SKM-1 treated with dmso at 0.1 percent for 144 hours (cell line): Measurements from ENCODE around the gene FMN2.
A peak's percentile ranks its signal among the peaks of the same experiment; 100 is the strongest.

ENCODE experiments used
- DNase-seq: peaks from one replicate; lab custom pipeline; 2025; ENCODE audit not compliant: unreplicated experiment; lab: John Stamatoyannopoulos, UW

Gene FMN2

DNA sequence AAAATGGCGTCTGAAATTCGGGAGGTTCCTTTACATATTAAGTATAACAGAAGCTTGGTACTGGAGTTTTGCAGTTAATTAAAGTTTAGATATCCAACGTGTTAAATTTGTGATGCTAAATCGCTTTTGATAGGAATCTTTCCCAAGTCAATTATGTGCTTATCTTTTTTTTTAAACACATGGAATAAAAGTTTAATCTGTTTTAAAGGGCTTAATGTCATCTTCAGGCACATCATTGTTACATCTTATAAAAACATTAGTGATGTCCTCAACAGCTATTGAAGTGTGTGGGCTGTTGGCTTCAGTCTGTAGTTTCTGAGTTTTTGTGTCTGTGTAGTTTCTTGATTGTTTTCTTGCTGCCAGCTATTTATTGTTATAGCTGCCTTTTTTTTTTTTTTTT is 5.3 kb downstream of the FMN2 start:
- no peak for DNase-seq

DNA sequence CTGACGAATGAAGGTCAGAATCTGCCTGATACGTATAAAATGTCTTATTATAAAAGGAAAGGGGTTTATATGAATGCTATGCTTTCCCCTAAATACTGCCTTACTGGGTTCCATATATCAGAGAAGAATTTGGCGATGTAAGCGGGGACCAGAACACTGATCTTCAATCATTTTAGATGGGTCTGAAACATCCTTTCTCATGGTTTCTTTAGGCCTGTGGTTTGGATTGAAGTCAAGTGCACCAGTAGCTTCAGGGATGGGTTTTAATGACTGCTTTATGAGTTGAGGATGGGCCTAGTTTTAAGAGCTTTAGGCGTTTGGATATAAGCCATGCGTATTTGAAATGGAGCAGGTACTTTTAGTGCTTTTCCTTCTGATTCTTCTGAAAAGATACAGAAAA is 6.9 kb downstream of the FMN2 start:
- DNase-seq, result no peak

DNA sequence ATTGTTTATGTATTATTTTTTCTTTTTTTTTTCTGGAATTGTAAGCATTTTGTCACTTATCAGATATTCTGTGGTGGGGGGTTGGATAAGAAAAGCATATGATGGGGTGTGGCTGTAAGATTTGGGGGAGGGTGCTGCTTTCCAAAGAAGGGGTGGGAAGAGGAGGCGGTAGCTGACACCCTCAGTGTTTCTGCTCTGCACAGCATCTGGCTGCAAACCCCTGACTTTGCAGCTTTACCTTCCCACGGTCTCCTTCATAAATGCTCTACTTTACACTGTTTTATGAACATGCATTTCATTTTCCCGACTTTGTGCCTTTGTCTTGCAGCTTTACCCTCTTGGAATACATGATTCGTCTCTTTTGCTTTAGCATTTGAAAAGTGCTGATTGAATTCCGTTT is 7.6 kb downstream of the FMN2 start:
- no peak for DNase-seq

DNA sequence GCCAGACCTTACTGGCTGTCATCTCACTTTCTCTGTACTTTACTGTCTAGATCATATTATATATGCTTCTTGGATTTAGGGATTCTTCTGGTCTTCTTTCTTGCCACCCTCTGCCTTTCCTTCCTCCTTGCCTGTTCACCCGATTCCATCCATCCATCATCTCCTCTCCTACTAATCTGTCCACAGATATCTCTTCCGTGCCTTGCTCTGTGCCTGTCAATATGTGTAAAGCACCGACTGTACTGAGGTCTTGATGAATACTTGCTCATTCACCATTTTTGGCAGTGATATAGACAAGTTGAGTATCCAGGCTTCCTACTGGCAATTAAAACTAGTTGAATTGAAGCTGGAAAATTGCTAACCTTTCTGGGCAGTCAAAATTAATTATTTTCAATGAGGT is 8.1 kb downstream of the FMN2 start:
- DNase-seq, result no peak

DNA sequence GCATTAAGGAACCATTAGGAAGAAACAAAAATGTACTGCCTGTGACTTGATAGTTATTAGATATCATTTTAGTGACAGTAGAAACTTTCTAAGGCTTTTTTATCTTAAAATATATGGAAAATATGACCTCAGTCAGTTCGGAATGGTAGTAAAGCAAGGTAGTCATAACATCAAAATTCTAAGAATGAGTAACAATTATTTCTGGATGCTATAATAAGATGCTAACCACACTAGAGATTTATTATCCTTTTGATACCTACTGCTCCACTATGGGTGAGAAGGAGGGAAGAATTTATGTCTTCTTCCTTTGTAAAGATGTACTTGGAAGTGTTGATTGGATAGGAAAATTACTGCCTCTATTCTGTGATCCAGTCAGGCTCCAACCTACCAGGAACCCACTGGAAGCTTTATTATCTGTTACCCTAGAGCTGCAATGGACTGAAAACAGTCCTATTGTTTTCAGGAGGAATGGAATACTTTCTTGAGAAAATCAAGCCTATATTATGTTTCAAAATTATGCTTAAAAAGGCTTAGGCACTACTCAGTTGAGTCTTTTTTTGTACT is 8.8 kb downstream of the FMN2 start:
- no peak for DNase-seq

DNA sequence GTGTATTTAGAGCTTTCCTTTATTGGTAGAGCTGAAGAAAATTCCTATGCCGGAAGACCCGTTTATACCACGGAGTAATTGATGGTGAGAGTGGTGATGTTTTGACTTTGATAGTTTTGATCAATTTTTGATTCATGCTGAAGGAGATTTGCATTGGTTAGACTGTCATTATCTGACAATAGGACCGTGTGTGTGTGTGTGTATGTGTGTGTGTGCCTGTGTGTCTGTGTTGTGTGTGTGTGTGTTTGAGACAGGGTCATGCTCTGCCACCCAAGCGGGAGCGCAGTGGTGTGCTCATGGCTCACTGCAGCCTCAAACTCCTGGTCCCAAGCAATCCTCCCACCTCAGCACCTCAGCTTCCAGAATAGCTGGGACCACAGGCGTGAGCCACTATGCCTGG is 9.6 kb downstream of the FMN2 start:
- DNase-seq, result no peak

DNA sequence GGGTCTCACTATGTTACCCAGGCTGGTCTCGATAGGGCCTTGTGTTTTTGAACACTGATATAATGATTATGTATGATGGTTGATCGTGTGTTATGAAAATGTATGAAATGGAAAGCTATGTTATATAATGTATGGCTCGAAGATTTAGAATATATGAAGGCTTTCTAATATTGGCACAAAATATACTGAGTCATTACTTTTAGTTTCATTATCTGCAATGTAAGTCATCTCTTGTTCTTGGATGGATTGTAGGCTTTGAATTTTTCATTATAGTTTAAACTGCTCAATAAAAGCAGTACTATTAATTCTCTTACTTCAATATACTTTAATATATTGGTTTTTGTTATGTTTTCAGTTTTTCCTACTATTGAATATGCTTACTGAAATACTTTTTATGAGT is 10.1 kb downstream of the FMN2 start:
- no peak for DNase-seq

DNA sequence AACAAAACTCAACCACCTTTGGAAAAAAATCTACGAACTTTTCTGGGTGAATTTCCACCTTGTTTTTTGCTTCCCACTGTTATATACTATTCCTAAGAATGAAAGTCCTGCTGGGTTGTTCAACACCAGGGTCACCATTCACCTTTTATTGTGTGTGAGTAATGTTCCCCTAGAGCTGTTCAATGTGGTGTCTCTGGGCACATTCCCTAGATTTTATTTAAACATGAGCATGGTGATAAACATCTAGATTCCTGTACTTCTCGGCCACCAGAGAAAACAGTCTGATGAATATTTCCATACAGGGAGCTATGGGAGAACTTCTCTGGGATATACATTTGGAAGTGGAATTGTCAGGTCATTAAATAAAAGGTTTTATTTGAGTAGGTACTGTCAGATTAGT is 13.0 kb downstream of the FMN2 start:
- no peak for DNase-seq

DNA sequence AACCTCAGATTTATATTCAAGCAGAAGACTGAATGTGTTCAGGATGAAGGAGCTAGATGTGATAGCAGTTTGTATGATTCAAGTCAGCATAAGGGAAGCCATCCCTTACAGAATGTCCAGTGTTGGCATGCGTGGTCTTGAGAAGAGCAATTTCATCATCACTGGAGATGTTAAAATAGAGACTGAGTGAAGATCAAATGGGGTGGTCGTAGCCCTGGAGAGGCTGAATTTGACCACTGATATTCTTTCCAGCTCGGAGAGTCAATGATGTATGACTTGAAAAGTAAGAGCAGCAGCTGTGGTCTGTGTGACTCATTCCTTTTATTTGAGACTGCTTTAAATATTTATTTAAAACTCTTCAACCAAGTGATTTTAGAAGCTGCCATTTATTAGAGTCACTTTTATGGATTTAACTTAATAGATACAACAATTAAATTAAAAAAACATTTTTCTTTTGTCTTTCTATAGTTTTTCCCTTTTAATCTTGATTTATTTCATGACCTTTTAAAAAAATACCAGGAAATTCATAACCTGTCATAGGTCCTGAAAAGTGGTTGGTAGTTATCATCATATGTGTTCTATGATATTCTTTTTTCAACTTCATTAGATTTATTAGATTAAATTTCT is 15.5 kb downstream of the FMN2 start:
- DNase-seq, result no peak

DNA sequence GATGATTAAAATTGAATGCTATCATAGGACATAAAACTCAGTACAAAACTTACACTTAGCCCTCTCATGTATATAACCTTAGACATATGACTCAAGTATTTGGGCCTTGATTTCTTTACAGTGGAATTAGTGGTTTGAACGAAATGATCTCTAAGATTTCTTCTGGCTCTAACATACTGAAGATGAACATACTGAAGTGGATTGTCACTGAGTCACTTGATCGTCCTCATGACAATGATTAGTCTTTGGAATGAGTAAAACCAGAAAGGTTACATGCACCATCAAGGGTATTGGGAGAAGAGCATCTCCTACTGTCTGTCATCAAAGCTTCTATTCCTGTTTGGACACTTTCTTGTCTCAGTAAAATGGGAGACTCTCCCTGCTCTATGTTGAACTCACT is 17.4 kb downstream of the FMN2 start:
- no peak for DNase-seq

DNA sequence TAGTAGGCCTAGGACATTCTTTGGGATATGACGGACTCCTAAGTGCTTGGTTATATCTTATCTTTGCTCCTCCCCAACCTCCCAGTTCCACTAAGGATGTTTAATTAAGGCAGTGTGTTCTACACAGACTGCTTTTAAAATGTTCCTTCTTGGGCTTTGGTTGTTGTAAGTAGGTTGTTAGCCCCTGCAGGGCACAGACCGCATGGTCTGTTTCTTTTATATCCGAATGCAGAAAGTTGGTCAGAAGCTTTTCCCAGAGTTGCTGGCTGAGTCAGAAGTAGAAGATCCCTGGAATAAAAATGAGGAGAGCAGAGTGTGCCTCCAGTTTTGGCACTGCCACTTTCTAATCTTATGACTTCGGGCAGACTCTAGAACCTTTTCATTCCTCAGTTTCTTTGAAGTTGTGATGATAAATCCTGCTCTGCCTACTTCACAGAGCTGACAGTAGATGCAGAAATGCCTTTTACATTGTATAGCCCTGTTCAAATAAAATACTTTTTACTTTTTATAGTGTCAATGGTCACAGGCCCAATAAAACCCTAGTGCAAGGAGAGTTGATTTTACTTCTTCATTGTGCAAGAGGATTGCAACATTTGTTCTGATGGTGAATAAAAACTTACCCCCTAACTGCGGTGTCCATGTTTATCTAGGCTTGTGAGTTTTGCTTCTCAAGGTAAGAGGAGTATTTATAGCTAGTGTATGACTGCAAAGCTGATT is 18.4 kb downstream of the FMN2 start:
- no peak for DNase-seq

DNA sequence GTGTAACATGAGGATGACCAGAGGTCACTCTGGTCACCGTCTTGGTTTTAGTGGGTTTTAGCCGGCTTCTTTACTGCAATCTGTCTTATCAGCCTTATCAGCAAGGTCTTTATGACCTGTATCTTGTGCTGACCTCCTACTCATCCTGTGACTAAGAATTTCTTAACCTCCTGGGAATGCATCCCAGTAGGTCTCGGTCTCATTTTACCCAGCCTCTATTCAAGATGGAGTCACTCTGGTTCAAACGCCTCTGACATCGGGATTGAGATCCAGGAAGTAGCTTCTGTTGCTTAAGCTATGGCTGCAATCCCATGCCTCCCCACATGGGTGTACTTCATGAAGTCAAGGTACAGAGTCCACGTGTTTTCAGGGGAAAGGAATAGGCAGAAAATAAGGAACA is 19.9 kb downstream of the FMN2 start:
- DNase-seq, result no peak

DNA sequence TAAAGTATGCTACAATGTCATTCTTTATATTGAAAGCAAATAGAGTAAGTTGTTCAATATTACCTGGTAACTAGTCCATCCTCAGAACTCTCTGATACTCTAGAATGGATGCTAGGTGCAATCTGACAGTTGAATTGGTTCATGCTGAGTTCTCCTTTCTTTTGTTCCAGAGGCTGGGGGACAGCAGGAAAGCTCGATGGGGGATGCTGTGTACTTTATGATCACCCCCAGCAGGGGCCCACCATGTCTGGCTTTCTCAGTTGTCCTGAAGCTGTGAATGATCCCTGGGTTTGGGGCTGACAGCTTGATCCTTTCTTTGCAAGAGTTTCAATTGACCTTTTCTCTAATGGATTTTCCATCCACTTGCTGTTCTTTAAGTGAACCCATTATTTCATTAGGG is 22.5 kb downstream of the FMN2 start:
- DNase-seq, result no peak

DNA sequence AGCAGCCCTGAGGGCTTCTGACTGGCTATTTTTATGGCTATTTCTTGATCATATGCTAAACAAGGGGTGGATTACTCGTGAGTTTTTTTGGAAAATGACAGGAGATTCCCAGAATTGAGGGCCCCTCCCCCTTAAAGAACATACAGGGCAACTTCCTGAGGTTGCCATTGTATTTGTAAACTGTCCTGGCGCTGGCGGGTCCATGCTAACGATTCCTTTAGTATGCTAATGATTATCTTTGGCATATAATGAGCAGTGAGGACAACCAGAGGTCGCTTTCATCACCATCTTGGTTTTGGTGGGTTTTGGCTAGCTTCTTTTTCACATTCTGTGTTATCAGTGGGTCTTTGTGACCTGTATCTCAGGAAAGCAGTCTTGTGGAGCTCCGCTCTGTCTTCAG is 24.1 kb downstream of the FMN2 start:
- no peak for DNase-seq

DNA sequence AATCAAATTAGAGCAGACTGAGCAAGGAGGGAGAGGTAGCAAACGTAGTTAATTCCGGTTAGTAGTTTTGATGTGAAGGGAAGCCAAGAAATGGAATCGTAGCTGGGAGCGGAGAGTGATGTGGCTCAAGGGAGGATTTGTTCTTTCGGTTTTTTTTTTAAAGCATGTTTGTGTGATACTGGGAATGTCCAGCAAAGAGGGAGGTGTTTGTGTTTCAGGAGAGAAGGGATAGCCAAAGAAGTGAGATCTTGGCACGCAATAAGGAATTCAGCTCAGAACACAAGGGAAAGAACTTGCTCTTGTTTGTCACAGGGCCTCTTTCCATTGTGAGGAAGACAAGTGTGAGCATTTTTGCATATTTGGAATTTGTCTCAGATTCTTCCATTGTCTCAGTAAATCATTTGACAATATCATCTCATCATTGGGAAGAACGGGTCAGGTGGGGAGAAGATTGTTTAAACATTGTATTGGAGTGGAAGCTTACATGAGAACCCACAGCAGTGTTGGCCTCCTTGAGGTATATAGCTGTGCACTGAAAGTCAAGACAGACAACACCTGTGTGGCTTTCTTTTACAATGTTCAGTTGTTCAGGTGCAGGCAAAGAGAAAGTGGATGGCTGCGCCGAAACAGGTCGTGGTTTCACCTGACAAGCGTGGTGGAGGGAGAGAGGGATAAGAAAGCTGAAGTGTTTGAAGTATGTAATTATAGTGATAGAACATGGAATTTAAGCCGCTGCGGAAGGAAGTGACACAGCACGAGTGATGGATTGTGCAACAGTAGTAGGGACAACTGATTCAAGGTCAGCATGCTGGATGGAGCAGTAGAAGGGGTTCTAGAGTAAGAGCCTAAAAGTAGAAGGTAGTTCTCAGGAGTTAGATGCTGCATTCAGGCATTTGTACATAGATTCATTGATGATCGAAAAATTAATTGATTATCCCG is 25.4 kb downstream of the FMN2 start:
- peak; percentile 11 for DNase-seq

DNA sequence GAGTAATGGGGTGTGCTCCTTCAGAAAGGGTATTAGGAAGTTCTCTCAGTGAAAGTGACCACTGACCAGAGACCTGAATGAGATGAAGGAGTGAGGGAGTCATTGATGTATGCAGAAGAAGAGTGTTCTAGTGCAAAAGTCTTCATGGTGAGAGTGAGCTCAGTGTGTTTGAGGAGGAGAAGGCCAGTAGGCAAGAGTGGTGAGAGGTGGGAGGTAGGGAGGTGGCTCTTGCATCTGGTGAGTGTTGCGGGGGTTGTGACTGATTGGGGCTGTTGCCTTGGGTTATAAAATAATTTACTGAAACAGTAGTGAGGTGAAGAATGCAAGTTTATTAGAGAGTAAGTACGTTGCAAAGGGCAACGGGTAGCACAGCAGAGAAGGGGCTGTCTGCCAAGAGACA is 26.2 kb downstream of the FMN2 start:
- DNase-seq, result no peak

DNA sequence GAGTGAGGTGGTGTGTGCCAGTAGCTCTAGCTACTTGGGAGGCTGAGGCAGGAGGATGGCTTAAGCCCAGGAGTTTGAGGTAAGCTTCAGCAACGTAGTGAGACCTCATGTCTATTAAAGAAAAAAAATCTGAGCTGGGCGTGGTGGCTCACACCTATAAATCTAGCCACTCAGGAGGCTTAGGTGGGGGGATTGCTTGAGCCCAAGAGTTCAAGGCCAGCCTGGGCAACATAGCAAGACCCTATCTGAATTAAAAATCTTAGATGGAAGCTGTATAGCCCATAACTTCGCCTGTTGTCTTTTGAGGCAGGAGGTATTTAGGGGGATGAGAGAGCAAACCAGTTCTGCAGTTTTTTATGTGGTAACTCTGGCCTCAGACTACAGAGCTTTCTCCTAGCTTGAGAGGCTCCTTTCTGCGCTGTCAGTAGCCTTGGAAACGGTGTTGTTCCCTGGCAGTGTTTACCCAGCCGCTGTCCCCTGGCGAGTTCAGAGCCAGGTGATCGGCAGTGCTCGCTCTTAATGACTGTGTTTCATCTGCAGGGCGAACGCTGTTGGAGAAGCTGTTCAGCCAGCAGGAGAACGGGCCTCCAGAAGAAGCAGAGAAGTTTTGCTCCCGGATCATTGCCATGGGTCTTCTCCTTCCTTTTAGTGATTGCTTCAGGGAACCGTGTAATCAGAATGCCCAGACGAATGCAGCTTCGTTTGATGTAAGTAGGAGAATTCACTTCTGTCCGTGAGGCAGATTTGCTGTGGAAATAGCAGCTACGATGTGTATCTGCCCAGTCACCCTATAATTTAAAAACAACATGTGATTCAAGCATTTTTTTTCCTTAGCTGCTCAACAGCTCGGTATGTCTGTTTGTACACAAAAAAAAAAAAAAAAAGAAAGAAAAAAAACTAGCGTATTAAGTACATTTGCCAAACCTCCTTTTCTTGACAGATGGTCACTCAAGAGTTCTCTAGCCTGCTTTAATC is 31.2 kb downstream of the FMN2 start:
- no peak for DNase-seq

DNA sequence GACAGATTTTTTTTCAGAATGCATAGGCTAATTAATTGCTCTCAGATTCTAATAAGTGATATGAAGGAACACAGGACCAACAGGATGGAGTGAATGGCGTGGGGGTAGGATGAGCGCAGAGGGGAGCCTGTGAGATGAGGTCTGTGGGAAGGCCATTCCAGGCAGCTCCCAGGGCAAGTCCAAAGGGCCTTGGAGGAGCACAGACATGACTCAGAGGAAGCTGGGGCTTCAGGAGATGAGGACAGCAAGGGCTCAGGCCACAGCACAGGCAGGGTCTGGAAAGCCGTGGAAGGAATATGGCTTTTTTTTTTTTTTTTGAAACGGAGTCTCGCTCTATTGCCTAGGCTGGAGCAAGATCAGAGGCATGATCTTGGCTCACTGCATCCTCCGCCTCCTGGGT is 35.1 kb downstream of the FMN2 start:
- no peak for DNase-seq

DNA sequence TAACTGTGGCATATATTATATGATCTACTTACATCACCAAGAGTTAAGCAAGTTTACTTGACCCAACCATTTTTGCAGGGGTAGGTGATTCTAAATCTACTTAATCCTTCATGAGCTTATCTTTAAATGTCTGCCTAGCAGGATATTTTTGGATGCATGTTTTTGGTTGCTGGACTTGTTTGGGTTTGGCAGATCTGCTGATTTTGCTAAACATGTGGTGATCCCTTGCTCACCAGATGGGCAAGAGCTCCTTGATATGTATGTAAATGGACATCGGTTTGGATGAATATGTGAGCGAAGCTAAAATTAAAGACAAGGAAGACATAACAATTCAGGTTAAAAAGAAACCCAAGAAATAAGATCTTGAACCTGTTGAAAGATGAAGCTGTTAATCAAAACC is 36.7 kb downstream of the FMN2 start:
- no peak for DNase-seq

DNA sequence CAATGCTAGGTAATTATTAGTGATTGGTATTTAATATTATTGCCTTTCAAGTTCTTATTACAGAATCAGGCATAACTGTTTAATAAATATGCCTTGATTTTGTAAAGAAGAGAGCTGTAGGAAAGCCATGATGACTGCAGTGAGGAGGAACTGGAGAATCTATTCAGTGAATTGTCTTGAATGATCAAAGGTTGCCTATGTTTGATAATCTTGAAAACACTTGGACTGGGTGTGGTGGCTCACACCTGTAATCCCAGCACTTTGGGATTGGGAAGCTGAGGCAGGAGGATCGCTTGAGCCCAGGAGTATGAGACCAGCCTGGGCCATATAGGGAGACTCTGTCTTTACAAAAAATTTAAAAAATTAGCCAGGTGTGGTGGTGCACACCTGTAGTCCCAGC is 42.4 kb downstream of the FMN2 start:
- no peak for DNase-seq

DNA sequence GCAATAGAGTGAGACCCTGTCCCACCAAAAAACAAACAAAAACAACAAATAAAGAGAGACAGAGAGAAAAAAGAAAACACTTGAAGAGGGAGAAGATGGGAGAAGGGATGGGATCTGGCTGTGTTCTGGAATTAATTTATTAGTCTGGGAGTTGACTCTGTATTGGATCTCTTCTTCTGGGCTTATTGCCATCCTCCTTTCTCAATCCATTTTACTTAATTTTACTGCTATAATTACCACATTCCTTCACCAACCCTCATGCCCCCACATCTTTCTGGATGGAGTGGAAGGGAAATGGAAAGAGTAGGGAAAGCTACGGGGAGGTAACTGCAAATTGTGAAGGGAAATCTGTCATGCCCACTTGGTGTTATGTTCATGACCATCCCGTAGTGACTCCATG is 42.9 kb downstream of the FMN2 start:
- no peak for DNase-seq
